ENCODE data around the gene TFAP2A.

TFAP2A gene

DNA sequence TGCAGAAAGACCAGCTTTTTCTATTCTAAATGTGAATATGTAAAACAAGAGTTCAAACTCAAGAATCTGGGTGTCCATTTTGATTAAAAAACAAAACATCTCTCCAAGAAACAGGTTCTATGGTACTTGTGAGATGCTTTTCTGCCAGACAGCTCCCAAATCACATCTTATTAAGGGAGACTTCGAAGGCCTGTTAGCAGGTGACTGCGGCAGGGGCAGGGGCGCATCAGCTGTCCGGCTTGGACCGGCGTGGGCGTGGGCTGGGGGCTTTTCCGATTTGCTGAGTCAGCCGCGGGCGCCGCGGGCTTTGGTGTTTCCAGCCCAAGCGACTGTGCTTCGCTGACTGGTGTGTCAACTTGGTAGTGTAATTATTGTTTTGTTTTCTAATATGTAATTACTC is 32.6 kb downstream of the TFAP2A start:
- DNase-seq: no peak

GRCh38 chr6:10381830-10382208 is 33.1 kb downstream of the TFAP2A start:
- DNase-seq: no peak

GRCh38 chr6:10381133-10381829 is 33.6 kb downstream of the TFAP2A start:
- no peak for DNase-seq

DNA sequence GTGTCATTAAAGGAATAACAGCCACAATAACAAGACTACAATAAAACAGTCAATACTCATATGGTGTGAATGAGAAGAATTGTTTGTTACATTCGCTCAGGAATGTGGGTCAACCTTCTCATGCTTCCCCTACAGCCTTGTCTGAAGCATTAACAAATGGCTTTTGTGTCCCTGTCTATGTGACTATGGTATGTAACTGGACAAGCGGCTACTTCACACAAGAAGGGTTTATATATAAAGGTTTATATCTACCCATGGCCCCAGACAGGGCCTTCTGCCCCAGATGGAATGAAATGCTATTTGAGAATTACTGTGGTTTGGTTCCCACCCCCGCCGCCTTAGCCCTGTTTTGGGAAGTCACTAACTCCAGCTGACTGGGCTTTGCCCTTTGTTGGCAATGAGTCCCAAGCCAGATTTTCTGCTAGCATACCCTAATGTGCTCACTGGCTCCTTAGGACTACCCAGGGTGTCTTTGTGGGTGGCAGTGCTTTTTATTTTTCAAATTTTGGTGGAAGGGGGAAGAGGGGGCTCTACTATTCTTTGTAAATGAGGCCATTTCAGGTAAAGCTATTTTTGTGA is 39.4 kb downstream of the TFAP2A start:
- no peak for DNase-seq

GRCh38 chr6:10373642-10374359 is 41.1 kb downstream of the TFAP2A start:
- peak in 1 of 2 experiments; percentile 18 for DNase-seq

DNA sequence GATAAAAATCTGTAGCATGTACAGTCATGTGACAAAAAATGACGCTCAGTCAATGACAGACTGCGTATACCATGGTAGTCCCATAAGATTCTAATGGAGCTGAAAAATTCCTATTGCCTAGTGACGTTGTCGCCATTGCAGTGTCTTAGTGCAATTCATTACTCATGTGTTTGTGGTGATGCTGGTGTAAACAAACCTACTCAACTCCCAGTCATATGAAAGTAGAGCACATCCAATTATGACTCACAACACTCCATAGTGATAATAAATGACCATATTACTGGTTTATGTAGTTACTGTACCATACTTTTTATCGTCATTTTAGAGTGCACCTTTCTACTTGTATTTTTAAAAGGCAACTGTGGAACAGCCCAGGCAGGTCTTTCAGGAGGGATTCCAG is 45.0 kb downstream of the TFAP2A start:
- DNase-seq: no peak

GRCh38 chr6:10368861-10369260 is 46.0 kb downstream of the TFAP2A start:
- no peak for DNase-seq

- no peak for DNase-seq
These were observed 51.0 kb downstream of the TFAP2A start for GRCh38 chr6:10363911-10364310.

- no peak for DNase-seq
These were observed 52.6 kb downstream of the TFAP2A start for GRCh38 chr6:10362300-10362699.

DNA sequence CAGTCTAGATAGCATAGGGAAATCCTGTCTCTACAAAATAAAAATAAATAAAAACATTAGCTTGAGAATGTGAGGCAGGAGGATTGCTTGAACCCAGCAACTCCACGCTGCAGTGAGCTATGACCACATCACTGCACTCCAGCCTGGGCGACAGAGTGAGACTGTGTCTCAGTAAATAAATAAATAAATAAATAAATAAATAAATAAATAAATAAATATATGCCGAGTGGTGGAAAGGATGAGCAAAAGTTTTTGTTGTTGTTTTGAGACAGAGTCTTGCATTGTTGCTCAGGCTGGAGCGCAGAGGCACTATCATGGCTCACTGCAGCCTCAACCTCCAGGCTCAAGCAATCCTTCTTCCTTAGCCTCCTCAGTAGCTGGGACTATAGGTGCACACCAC is 53.4 kb downstream of the TFAP2A start:
- DNase-seq: no peak

GRCh38 chr6:10359581-10359980 is 55.3 kb downstream of the TFAP2A start:
- DNase-seq: no peak

GRCh38 chr6:10355115-10355702 is 59.7 kb downstream of the TFAP2A start:
- no peak for DNase-seq

DNA sequence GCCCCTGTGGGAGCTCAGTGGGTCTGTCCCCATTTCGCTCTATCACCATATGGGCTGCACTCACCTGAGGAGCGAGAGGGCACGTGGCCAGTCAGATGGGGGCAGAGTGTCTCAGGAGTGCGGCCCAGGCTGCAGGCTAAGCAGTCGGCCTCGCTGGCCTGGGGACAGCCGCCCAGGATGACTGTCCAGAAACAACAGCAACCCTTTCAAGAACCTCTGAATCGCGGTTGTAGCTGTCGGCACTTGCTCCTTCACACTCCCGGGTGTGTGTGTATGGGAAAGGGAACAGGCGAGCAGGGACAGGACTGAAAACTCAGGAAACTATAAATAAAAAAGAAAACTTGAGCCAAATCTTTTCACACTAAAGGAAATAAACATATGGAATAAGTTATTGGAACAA is 63.1 kb downstream of the TFAP2A start:
- no peak for DNase-seq

- DNase-seq: no peak
These were observed 64.2 kb downstream of the TFAP2A start for GRCh38 chr6:10350720-10351119.

- DNase-seq: no peak
These were observed 67.1 kb downstream of the TFAP2A start for GRCh38 chr6:10347561-10348327.
